D721Med (cell line): ENCODE data around the gene KRTAP21-2.
"Not testable (repeated sequence)": the region's sequence is repeated elsewhere in the genome, so short reads cannot be mapped to it uniquely, and the experiment has no call there.

Experiments
- DNase-seq: peaks from one replicate; pipeline ENCODE4 v3.0.0; 2011; ENCODE audit warnings: low spot score; ENCODE audit not compliant: insufficient read length
- FAIRE-seq: peaks from 2 replicates; lab custom pipeline; 2011; peaks lifted over from hg19 to GRCh38; lab: Jason Lieb, UNC
- TF ChIP-seq, protein P1 (sequence below): IDR thresholded peaks from 2 replicates; pipeline ENCODE4 v1.5.1; 2012; ENCODE audit warnings: mild to moderate bottlenecking, control low read depth; ENCODE audit not compliant: insufficient read depth; ENCODE audit errors: missing control alignments

KRTAP21-2 gene

DNA sequence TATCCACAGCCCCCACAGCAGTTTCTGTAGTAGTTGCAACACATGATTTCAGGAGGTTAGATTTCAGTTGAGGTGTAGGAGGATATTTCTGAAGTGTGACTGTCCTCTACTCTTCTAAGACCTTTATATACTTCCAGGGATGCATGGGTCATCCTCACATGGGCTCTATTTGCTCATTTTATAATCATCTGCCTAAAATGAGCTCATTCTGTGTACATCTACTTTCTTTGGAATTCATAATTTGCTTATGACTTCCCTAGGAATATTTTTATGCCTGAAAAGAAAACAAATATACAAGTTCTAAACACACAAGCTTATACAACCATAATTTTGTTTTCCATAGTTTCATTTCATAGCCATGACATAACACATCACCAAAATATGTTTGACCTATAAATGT, at the start of gene KRTAP21-2:
Gene KRTAP21-2 (minus strand): TSS at position 101 of the 400 bp plus-strand sequence. CDS start 57 bp downstream, at position 44.
- DNase-seq (no peak), FAIRE-seq (no peak)

GRCh38 chr21:30793581-30794314, 46.7 kb upstream of the KRTAP21-2 start:
- no peak for FAIRE-seq
- TF ChIP-seq, protein P1, sequence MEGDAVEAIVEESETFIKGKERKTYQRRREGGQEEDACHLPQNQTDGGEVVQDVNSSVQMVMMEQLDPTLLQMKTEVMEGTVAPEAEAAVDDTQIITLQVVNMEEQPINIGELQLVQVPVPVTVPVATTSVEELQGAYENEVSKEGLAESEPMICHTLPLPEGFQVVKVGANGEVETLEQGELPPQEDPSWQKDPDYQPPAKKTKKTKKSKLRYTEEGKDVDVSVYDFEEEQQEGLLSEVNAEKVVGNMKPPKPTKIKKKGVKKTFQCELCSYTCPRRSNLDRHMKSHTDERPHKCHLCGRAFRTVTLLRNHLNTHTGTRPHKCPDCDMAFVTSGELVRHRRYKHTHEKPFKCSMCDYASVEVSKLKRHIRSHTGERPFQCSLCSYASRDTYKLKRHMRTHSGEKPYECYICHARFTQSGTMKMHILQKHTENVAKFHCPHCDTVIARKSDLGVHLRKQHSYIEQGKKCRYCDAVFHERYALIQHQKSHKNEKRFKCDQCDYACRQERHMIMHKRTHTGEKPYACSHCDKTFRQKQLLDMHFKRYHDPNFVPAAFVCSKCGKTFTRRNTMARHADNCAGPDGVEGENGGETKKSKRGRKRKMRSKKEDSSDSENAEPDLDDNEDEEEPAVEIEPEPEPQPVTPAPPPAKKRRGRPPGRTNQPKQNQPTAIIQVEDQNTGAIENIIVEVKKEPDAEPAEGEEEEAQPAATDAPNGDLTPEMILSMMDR, result no peak
- DNase-seq, result no peak

More for the DNA sequence above, at the start of gene KRTAP21-2:
- TF ChIP-seq, protein P1, result no peak

GRCh38 chr21:30779249-30779648, 32.2 kb upstream of the KRTAP21-2 start:
- TF ChIP-seq, protein P1, result no peak
- FAIRE-seq (no peak), DNase-seq (no peak)

- FAIRE-seq (no peak), DNase-seq (no peak)
- TF ChIP-seq, protein P1, result no peak
These were observed 22.8 kb upstream of the KRTAP21-2 start for GRCh38 chr21:30769724-30770431.

- TF ChIP-seq, protein P1, result no peak
- DNase-seq, result no peak
- no peak for FAIRE-seq
These were observed 13.7 kb upstream of the KRTAP21-2 start for GRCh38 chr21:30760776-30761175.

GRCh38 chr21:30758306-30758705, 11.2 kb upstream of the KRTAP21-2 start:
- TF ChIP-seq, protein P1, result no peak
- DNase-seq, result no peak
- no peak for FAIRE-seq

- not testable (repeated sequence) for FAIRE-seq, DNase-seq
These were observed 8.3 kb upstream of the KRTAP21-2 start, which contains the start of gene KRTAP21-1 for GRCh38 chr21:30755328-30755727. TSS of gene KRTAP21-1 (minus strand) at chr21:30755428. CDS start at chr21:30755378, 50 bp downstream.
